Fibroblast of the aortic adventitia (primary cell): ENCODE results near the gene MAP4K4. TPM values are rescaled to one million over a fixed set of nuclear protein-coding genes. Genes with fewer than 3 reads are reported as not detected.

Source experiments
- DNase-seq: peaks from one replicate; pipeline ENCODE4 v3.0.0-alpha.2; 2010; ENCODE audit warnings: low read depth
- H3K4me3 ChIP-seq: 2 replicates; pipeline ENCODE4 v1.5.1; 2011; ENCODE audit warnings: low read depth, mild to moderate bottlenecking, control low read depth, low read length, moderate library complexity
- total RNA-seq: library from RNA; depleted of rRNA; stranded (reverse); fragments of >200 nt; gene quantifications from 2 replicates; pipeline ENCODE4 v1.2.3, GENCODE V29; 2012; ENCODE audit warnings: low replicate concordance
- TF ChIP-seq, protein P1 (sequence below): IDR thresholded peaks from 2 replicates; pipeline ENCODE4 v1.5.1; 2011; ENCODE audit warnings: mild to moderate bottlenecking, low read length, control low read depth, inconsistent platforms; ENCODE audit not compliant: insufficient read depth

Gene MAP4K4
- total RNA-seq, 1 donor, result 208 TPM

GRCh38 chr2:101829429-101829828, 131.9 kb downstream of the MAP4K4 start:
- no peak for DNase-seq
- TF ChIP-seq, protein P1, sequence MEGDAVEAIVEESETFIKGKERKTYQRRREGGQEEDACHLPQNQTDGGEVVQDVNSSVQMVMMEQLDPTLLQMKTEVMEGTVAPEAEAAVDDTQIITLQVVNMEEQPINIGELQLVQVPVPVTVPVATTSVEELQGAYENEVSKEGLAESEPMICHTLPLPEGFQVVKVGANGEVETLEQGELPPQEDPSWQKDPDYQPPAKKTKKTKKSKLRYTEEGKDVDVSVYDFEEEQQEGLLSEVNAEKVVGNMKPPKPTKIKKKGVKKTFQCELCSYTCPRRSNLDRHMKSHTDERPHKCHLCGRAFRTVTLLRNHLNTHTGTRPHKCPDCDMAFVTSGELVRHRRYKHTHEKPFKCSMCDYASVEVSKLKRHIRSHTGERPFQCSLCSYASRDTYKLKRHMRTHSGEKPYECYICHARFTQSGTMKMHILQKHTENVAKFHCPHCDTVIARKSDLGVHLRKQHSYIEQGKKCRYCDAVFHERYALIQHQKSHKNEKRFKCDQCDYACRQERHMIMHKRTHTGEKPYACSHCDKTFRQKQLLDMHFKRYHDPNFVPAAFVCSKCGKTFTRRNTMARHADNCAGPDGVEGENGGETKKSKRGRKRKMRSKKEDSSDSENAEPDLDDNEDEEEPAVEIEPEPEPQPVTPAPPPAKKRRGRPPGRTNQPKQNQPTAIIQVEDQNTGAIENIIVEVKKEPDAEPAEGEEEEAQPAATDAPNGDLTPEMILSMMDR, result no peak
- no peak overlapping the region for H3K4me3 ChIP-seq

GRCh38 chr2:101830146-101830545, 132.6 kb downstream of the MAP4K4 start:
- no peak overlapping the region for H3K4me3 ChIP-seq
- DNase-seq, result no peak
- TF ChIP-seq, protein P1, result no peak

DNA sequence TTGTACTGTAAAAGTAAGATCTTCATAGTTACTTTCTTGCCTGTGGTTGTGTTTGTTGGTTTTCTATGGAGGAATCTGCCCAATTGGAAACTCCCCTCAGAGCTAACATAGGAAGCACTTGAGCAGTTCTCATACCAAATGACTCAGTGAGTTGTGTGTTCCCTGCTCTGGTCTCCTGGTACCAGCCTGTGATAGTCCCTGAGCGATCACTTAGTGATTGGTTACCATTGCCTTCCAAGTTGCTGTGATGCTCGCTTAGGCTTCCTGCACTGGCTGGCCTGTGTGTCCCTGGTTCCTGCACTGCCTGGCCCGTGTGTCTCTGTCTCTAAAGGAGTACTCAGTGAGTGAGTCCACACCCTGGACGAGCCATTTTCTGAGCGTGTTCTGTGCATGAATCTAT, 133.0 kb downstream of the MAP4K4 start:
- peak; percentile 40 for DNase-seq
- H3K4me3 ChIP-seq, result no peak overlapping the region
- TF ChIP-seq, protein P1, result no peak

GRCh38 chr2:101831351-101831865, 133.9 kb downstream of the MAP4K4 start:
- TF ChIP-seq, protein P1, result peak; percentile 85
- DNase-seq, result peak; percentile 81
- H3K4me3 ChIP-seq, result no peak overlapping the region

DNA sequence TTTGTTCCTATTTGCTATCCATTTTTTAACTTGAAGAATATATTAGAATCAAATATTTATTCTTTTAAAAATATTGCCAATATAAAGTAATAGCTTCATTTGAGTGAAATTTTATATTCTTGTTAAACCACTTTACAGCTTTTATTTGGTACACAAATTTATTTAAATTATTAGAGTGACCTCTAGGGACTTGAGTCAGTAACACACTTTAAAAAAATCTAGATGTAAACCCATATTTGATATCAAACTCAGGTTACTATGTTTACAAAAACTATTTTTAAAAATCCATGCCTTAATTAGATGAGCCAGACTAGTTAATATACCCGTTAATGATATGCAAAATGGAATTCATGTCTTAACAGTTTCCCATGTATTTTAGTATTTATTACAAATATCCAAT, 134.6 kb downstream of the MAP4K4 start:
- peak; percentile 43 for DNase-seq
- no peak overlapping the region for H3K4me3 ChIP-seq
- TF ChIP-seq, protein P1, result peak; percentile 26

GRCh38 chr2:101833890-101834523, 136.5 kb downstream of the MAP4K4 start:
- TF ChIP-seq, protein P1, result no peak
- H3K4me3 ChIP-seq, result no peak overlapping the region
- no peak for DNase-seq

GRCh38 chr2:101837354-101837753, 139.8 kb downstream of the MAP4K4 start:
- DNase-seq, result no peak
- H3K4me3 ChIP-seq, result no peak overlapping the region

More at GRCh38 chr2:101837354-101837753, 139.8 kb downstream of the MAP4K4 start:
- TF ChIP-seq, protein P1, result no peak
